GM18505 (cell line): ENCODE results near the gene MRPL4.
A peak's percentile ranks its signal among the peaks of the same experiment; 100 is the strongest.

ENCODE experiments used
- ATAC-seq: cut with Tn5 transposase; IDR thresholded peaks from one replicate; pipeline ENCODE4 v1.9.1; 2021; ENCODE audit not compliant: unreplicated experiment
- POLR2A ChIP-seq: IDR thresholded peaks from 4 replicates; pipeline ENCODE4 v1.6.1; 2011; ENCODE audit warnings: borderline replicate concordance; ENCODE audit not compliant: insufficient read depth, insufficient read length; ENCODE audit errors: extremely low read depth

MRPL4 gene

GRCh38 chr19:10259162-10259905 is 7.3 kb downstream of the MRPL4 start:
- ATAC-seq: no peak
- no peak for TF ChIP-seq POLR2A

GRCh38 chr19:10260141-10260584 is 8.1 kb downstream of the MRPL4 start:
- no peak for TF ChIP-seq POLR2A
- ATAC-seq: no peak

GRCh38 chr19:10262771-10263170 is 10.8 kb downstream of the MRPL4 start:
- ATAC-seq: no peak
- TF ChIP-seq POLR2A: no peak

GRCh38 chr19:10266706-10267105 is 14.7 kb downstream of the MRPL4 start:
- no peak for TF ChIP-seq POLR2A
- ATAC-seq: no peak

GRCh38 chr19:10268071-10268470 is 16.1 kb downstream of the MRPL4 start:
- no peak for TF ChIP-seq POLR2A
- no peak for ATAC-seq

- TF ChIP-seq POLR2A: no peak
- peak; percentile 36 for ATAC-seq
Observed at GRCh38 chr19:10269333-10270179, 17.5 kb downstream of the MRPL4 start.

GRCh38 chr19:10270180-10270615 is 18.2 kb downstream of the MRPL4 start:
- peak; percentile 46 for ATAC-seq
- no peak for TF ChIP-seq POLR2A

- ATAC-seq: peak; percentile 42
- peak; percentile 99 for TF ChIP-seq POLR2A
Observed at GRCh38 chr19:10270616-10271394, 18.8 kb downstream of the MRPL4 start, which contains the start of gene ICAM1. ICAM1 (plus strand) TSS chr19:10271120; CDS start chr19:10271160, 40 bp downstream.

- TF ChIP-seq POLR2A: no peak
- peak; percentile 18 for ATAC-seq
Observed at GRCh38 chr19:10271543-10272086, 19.6 kb downstream of the MRPL4 start.

- TF ChIP-seq POLR2A: peak; percentile 9
- no peak for ATAC-seq
Observed at GRCh38 chr19:10274589-10274988, 22.6 kb downstream of the MRPL4 start.

GRCh38 chr19:10277795-10278589 is 26.0 kb downstream of the MRPL4 start:
- no peak for TF ChIP-seq POLR2A
- ATAC-seq: no peak

GRCh38 chr19:10278935-10279334 is 26.9 kb downstream of the MRPL4 start:
- no peak for TF ChIP-seq POLR2A
- ATAC-seq: no peak
